ENCODE measurements around the gene IPO8. TPM values are rescaled to one million over a fixed set of nuclear protein-coding genes. Genes with fewer than 3 reads are reported as not detected.
A peak's percentile ranks its signal among the peaks of the same experiment; 100 is the strongest.
"Not testable (repeated sequence)": the region's sequence is repeated elsewhere in the genome, so short reads cannot be mapped to it uniquely, and the experiment has no call there.

The IPO8 gene
- total RNA-seq, 1 experiment from 2014 or later, result 22.3 TPM

DNA sequence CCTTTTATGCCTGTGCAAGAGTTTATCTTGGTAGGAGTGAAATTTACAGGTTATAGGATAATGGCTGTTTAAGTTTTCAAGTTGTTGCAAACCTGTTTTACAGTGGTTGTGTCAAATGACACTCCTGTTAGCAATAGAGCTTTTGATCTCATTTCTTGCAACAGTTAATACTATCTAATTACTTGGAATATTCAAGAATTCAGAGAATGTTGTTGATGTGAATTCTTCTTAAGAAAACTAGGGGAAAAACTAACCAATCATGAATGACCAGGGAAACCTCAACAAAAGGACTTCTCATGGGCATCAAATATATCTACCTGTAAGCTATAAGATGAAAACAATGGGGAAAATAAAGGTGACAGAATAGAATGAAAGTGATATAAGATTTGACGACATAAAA, 85.0 kb downstream of the IPO8 start:
- no peak for DNase-seq (ENCODE audit: low read depth)

DNA sequence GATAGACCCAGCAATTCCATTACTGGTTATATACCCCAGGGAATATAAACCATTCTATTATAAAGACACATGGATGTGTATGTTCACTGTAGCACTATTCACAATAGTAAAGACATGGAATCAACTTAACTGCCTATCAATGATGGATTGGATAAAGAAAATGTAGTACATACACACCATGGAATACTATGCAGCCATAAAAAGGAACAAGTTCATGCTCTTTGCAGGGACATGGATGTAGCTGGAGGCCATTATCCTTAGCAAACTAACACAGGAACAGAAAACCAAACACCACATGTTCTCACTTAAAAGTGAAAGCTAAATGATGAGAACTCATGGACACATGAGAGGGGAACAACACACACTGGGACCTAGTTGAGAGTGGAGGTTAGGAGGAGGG, 85.8 kb downstream of the IPO8 start:
- DNase-seq (ENCODE audit: low read depth), result not testable (repeated sequence)

- DNase-seq (ENCODE audit: low read depth), result peak; percentile 43
These were observed 91.4 kb downstream of the IPO8 start for GRCh38 chr12:30604302-30604701.

DNA sequence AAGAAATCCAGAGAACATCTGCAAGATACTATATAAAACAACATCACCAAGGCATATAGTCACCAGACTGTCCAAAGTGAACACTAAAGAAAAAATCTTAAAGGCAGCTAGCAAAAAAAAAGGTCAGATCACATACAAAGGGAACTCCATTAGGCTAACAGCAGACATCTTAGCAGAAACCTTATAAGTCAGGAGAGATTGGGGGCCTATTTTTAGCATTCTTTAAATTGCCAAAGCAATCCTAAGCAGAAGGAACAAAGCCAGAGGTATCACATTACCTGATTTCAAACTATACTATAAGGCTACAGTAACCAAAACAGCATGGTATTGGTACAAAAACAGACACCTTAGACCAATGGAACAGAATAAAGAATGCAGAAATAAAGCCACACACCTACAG, 92.5 kb downstream of the IPO8 start:
- no peak for DNase-seq (ENCODE audit: low read depth)

DNA sequence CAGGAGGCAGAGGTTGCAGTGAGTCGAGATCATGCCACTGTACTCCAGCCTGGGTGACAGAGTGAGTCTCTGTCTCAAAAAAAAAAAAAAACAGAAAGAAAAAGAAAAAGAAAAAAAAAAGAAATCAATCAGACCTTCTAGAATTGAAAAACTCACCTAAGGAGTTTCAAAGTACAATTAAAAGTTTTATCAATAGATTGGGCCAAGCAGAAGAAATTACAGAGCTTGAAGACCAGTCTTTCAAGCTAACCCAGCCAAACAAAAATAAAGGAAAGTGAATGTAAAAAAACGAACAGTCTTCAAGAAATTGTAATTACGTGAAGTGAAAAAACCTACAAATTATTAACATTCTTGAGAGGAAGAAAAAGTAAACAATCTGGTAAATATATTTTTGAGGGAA, 93.0 kb downstream of the IPO8 start:
- no peak for DNase-seq (ENCODE audit: low read depth)

DNA sequence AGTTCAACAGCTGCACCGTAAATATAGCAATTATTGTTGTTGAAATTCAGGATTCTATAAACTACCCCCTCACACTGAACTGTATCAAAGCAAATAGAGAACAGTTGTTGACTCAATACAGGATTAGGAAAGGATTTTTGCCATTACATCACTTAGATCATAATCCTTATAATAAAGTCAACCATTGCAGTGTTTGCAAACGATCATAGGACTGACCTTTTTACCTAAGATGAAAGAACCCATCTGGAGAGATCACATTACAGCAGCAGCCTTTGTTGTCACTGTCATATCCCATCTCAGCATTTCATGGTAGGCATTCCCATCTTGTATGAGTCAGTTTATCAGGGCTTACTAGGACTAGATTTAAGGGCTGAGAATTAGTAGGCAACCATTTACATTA, 96.1 kb downstream of the IPO8 start:
- no peak for DNase-seq (ENCODE audit: low read depth)

- DNase-seq (ENCODE audit: low read depth), result no peak
These were observed 96.8 kb downstream of the IPO8 start for GRCh38 chr12:30598889-30599288.

DNA sequence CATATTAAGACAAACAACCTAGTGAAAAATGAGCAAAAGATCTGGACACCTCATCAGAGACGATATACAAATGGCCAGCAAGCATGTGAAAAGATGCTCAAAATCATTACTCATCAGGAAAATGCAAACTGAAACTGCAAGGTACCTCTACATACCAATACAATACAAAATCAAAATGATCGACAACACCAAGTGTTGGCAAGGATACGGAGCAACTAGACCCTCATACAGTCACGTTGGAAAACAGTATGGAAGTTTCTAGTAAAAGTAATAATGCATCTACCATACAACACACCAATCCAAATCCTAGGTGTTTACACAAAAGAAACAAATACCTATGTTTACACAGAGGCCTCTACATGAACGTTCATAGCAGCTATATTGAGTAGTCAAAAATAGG, 99.9 kb downstream of the IPO8 start:
- no peak for DNase-seq (ENCODE audit: low read depth)

GRCh38 chr12:30594509-30594908, 101.2 kb downstream of the IPO8 start:
- DNase-seq (ENCODE audit: low read depth), result no peak

DNA sequence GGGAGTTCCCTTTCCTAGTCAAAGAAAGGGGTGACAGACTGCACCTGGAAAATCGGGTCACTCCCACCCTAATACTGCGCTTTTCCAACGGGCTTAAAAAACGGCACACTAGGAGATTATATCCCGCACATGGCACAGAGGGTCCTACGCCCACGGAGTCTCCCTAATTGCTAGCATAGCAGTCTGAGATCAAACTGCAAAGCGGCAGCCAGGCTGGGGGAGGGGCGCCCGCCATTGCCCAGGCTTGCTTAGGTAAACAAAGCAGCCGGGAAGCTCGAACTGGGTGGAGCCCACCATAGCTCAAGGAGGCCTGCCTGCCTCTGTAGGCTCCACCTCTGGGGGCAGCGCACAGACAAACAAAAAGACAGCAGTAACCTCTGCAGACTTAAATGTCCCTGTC, 107.1 kb downstream of the IPO8 start:
- DNase-seq (ENCODE audit: low read depth), result not testable (repeated sequence)

GRCh38 chr12:30587782-30588181, 107.9 kb downstream of the IPO8 start:
- DNase-seq (ENCODE audit: low read depth), result no peak

GRCh38 chr12:30585877-30586276, 109.8 kb downstream of the IPO8 start:
- DNase-seq (ENCODE audit: low read depth), result no peak

GRCh38 chr12:30582943-30583342, 112.7 kb downstream of the IPO8 start:
- no peak for DNase-seq (ENCODE audit: low read depth)

DNA sequence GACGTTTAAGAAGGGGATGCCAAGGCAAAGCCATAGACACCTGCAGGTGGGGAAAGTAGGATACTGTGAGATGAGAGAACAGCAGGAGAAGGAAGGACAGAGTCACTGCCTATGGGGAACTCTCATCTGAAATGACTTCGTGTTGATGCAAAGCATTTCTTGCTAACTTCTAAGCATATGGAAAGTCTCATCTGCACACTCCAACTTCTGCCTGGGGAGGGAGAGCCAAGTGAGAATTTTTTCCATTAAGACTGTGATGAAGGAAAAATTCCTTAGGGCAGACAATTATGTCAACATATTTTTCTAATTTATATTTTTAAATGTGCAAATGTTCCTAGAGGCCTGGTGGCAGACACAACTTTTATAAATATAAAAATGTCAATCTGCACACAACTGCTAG, 115.3 kb downstream of the IPO8 start:
- DNase-seq (ENCODE audit: low read depth), result no peak

Other genes with a start within 250 kb of the IPO8 start
- gene CAPRIN2, start 59.1 kb upstream of the IPO8 start, total RNA-seq (2014; rRNA removed; shearing (Covaris generic)), result 11.7 and 14.8 TPM in 2 replicates
- 0.15 TPM in 1 of 2 replicates, not detected in the other for gene TSPAN11, start 230.9 kb upstream of the IPO8 start, total RNA-seq (2014; rRNA removed; shearing (Covaris generic))

All from Daoy (cell line).